WERI-Rb-1 (cell line): Measurements from ENCODE around the gene TMCC3.
"Not testable (repeated sequence)": the region's sequence is repeated elsewhere in the genome, so short reads cannot be mapped to it uniquely, and the experiment has no call there.

Experiments
- DNase-seq: peaks from one replicate; pipeline ENCODE4 v3.0.0-alpha.2; 2020
- H3K27ac ChIP-seq: fragments of 250-450 bp; sonication (Bioruptor Pico); 2 replicates; pipeline ENCODE4 v1.5.1; 2020; ENCODE audit warnings: mild to moderate bottlenecking, moderate library complexity
- H3K27me3 ChIP-seq: fragments of 250-450 bp; sonication (Bioruptor Pico); 2 replicates; pipeline ENCODE4 v1.5.1; 2021; ENCODE audit warnings: mild to moderate bottlenecking, low read depth, moderate library complexity; ENCODE audit not compliant: insufficient read depth, severe bottlenecking
- H3K36me3 ChIP-seq: fragments of 250-450 bp; sonication (Bioruptor Pico); 2 replicates; pipeline ENCODE4 v1.5.1; 2020; ENCODE audit warnings: mild to moderate bottlenecking, moderate library complexity
- H3K4me3 ChIP-seq: 2 replicates; pipeline ENCODE4 v1.5.1; 2011; ENCODE audit warnings: low read depth, mild to moderate bottlenecking, control low read depth, low read length
- H3K9me3 ChIP-seq: fragments of 250-450 bp; sonication (Bioruptor Pico); 2 replicates; pipeline ENCODE4 v1.5.1; 2021; ENCODE audit warnings: mild to moderate bottlenecking, moderate library complexity; ENCODE audit not compliant: severe bottlenecking
- CTCF ChIP-seq: IDR thresholded peaks from 2 replicates; pipeline ENCODE4 v1.5.1; 2011; ENCODE audit warnings: low read depth, mild to moderate bottlenecking, control low read depth, inconsistent platforms, low read length

The TMCC3 gene

GRCh38 chr12:94602024-94602423 is 48.3 kb downstream of the TMCC3 start:
- no peak for TF ChIP-seq CTCF
- no peaks in the 10 kb centered on the region for H3K9me3 ChIP-seq
- H3K27ac ChIP-seq = no peak overlapping the region
- H3K4me3 ChIP-seq = no peak overlapping the region
- no peaks in the 10 kb centered on the region for H3K27me3 ChIP-seq
- DNase-seq = no peak
- no peaks in the 10 kb centered on the region for H3K36me3 ChIP-seq

GRCh38 chr12:94601307-94601706 is 49.0 kb downstream of the TMCC3 start:
- DNase-seq = not testable (repeated sequence)

GRCh38 chr12:94599189-94599588 is 51.2 kb downstream of the TMCC3 start:
- H3K27me3 ChIP-seq = no peaks in the 10 kb centered on the region
- H3K9me3 ChIP-seq = no peaks in the 10 kb centered on the region
- no peak for DNase-seq
- H3K36me3 ChIP-seq = no peaks in the 10 kb centered on the region
- no peak overlapping the region for H3K27ac ChIP-seq
- no peak for TF ChIP-seq CTCF
- no peak overlapping the region for H3K4me3 ChIP-seq

More at GRCh38 chr12:94601307-94601706, 49.0 kb downstream of the TMCC3 start:
- not testable (repeated sequence) for H3K27me3 ChIP-seq, H3K36me3 ChIP-seq, H3K27ac ChIP-seq, H3K9me3 ChIP-seq, H3K4me3 ChIP-seq

DNA sequence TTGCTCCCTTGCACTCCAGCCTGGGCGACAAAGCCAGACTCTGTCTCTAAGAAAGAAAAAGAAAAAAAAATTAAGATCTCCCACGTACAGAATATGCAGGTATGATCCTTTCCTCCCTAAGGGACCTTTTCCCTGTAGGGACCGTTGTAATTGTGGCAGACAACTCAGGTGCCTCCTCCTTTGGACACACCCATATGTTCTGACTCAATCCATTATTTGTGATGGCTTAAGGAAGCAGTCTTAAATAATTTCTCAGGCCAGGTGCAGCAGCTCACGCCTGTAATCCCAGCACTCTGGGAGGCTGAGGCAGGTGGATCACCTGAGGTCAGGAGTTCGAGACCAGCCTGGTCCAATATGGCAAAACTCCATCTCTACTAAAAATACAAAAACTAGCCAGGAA is 53.1 kb downstream of the TMCC3 start:
- no peaks in the 10 kb centered on the region for H3K36me3 ChIP-seq
- no peaks in the 10 kb centered on the region for H3K9me3 ChIP-seq
- no peak for DNase-seq
- TF ChIP-seq CTCF = no peak
- no peak overlapping the region for H3K27ac ChIP-seq
- H3K4me3 ChIP-seq = no peak overlapping the region
- H3K27me3 ChIP-seq = no peaks in the 10 kb centered on the region

DNA sequence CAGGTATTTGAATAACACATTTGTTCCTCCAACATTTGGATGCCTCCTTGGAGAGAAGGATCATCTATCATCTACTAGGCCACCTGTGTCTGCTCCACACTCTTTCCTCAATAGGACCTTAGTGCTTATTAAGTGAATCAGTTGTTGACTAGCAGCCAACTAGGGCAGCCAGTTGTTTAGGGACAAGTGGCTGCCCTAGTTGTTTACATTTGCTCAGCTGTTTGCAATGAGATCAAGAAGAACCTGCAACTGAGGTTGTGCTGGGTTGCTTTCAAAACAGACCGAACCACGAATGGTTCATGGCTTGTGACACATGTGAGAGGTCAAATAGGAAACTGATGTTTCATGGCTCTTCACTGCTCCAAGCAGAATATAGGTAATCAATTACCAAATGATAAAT is 53.8 kb downstream of the TMCC3 start:
- Histone ChIP-seq H3K27ac (no peak overlapping the region), H3K27me3 (no peaks in the 10 kb centered on the region), H3K36me3 (no peaks in the 10 kb centered on the region), H3K9me3 (no peaks in the 10 kb centered on the region), H3K4me3 (no peak overlapping the region)
- TF ChIP-seq CTCF = no peak
- no peak for DNase-seq

- no peaks in the 10 kb centered on the region for H3K27me3 ChIP-seq
- no peaks in the 10 kb centered on the region for H3K9me3 ChIP-seq
- DNase-seq = no peak
- no peak overlapping the region for H3K4me3 ChIP-seq
- no peak overlapping the region for H3K27ac ChIP-seq
- TF ChIP-seq CTCF = no peak
- H3K36me3 ChIP-seq = no peaks in the 10 kb centered on the region
These were observed 55.2 kb downstream of the TMCC3 start for GRCh38 chr12:94595152-94595551.
